ENCODE results near the gene GALNT5.

The GALNT5 gene

GRCh38 chr2:157296958-157297357 is 39.5 kb downstream of the GALNT5 start:
- DNase-seq: no peak

- no peak for DNase-seq
These were observed 43.8 kb downstream of the GALNT5 start for GRCh38 chr2:157301307-157301706.

- no peak for DNase-seq
These were observed 45.1 kb downstream of the GALNT5 start for GRCh38 chr2:157302492-157303099.

- no peak for DNase-seq
These were observed 46.1 kb downstream of the GALNT5 start for GRCh38 chr2:157303612-157304011.

GRCh38 chr2:157304811-157305722 is 47.6 kb downstream of the GALNT5 start:
- DNase-seq: no peak

- no peak for DNase-seq
These were observed 48.2 kb downstream of the GALNT5 start for GRCh38 chr2:157305723-157306110.

- no peak for DNase-seq
These were observed 49.5 kb downstream of the GALNT5 start for GRCh38 chr2:157307021-157307420.

- no peak for DNase-seq
These were observed 52.4 kb downstream of the GALNT5 start for GRCh38 chr2:157309878-157310277.

- DNase-seq: no peak
These were observed 54.2 kb downstream of the GALNT5 start for GRCh38 chr2:157311706-157312105.

GRCh38 chr2:157312866-157313486 is 55.5 kb downstream of the GALNT5 start:
- DNase-seq: no peak

- DNase-seq: no peak
These were observed 58.4 kb downstream of the GALNT5 start for GRCh38 chr2:157315901-157316300.

- no peak for DNase-seq
These were observed 61.4 kb downstream of the GALNT5 start for GRCh38 chr2:157318884-157319283.

GRCh38 chr2:157319795-157320194 is 62.3 kb downstream of the GALNT5 start:
- DNase-seq: no peak

GRCh38 chr2:157320409-157320808 is 62.9 kb downstream of the GALNT5 start:
- DNase-seq: no peak

- DNase-seq: no peak
These were observed 64.0 kb downstream of the GALNT5 start for GRCh38 chr2:157321466-157321865.

- DNase-seq: no peak
These were observed 64.9 kb downstream of the GALNT5 start for GRCh38 chr2:157322432-157322831.

- no peak for DNase-seq
These were observed 66.9 kb downstream of the GALNT5 start for GRCh38 chr2:157324331-157324843.

GRCh38 chr2:157325786-157326185 is 68.3 kb downstream of the GALNT5 start, which contains the start of gene ERMN:
ERMN (minus strand) TSS chr2:157325824; CDS start chr2:157325642, 182 bp downstream.
- no peak for DNase-seq

GRCh38 chr2:157326698-157327097 is 69.2 kb downstream of the GALNT5 start:
- no peak for DNase-seq

- DNase-seq: no peak
These were observed 69.7 kb downstream of the GALNT5 start for GRCh38 chr2:157327200-157327599.

- DNase-seq: no peak
These were observed 70.4 kb downstream of the GALNT5 start for GRCh38 chr2:157327621-157328500.

- no peak for DNase-seq
These were observed 72.0 kb downstream of the GALNT5 start for GRCh38 chr2:157329524-157329923.

Measured in activated gamma-delta T cell (primary cell).